Activated CD8-positive, alpha-beta memory T cell treated with anti-CD3 and anti-CD28 coated beads for 1 hour (primary cell): ENCODE measurements around the gene PCDHGB1.
A peak's percentile ranks its signal among the peaks of the same experiment; 100 is the strongest.
"Not testable (repeated sequence)": the region's sequence is repeated elsewhere in the genome, so short reads cannot be mapped to it uniquely, and the experiment has no call there.

ENCODE experiments used
- DNase-seq, 2 donors: peaks; one replicate each; pipeline ENCODE4 v3.0.0-alpha.2; 2020; ENCODE audit warnings: low read depth in 1 of 2; ENCODE audit errors: extremely low read depth in 1 of 2

The PCDHGB1 gene

DNA sequence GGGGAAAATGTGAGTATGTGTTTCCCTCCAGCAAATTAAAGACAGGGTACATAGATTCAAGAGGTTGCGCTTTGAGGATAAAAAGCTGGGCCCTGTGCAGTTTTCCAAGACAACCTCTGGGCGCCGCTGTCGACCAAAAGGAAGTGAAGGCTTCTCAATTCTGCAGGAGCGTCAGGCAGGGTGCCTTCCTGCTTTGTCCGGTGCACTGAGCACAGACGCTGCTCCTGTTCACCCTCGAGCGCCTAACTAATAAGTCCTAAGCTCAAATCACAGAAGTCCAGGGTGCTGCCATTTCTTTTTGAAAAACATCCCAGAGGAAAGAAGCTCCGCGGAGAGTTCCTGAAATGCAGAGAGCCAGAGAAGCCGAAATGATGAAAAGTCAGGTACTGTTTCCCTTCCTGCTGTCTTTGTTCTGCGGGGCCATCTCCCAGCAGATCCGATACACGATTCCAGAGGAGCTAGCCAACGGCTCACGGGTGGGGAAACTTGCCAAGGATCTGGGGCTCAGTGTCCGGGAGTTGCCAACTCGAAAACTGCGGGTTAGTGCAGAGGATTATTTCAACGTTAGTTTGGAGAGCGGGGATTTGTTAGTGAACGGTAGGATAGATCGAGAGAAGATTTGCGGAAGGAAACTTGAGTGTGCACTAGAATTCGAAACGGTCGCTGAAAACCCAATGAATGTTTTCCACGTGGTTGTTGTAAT, at the start of gene PCDHGB1:
TSS of gene PCDHGB1 (plus strand) at position 183 of the 703 bp plus-strand sequence. CDS start at position 345, 162 bp downstream.
- DNase-seq, result no peak

DNA sequence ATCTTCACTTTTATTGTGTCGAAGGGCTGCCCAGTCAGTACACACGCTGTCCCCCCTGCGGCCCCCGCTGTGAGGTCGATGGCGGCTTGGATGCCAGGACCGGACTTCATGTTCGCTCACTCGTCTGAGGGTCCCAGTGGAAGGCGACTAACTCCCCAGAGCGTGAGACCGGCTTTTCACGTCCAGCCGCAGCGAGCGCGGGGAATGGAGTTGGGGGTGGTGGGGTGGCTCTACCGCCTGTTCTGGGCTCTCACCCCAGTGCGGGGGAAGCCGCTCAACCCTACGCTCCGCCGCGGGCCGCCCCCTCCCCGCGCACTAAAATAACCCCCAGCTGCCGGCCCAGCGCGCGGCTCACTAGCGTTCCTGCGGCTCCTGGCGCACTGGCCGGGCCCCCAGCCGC, 46.1 kb upstream of the PCDHGB1 start, which contains the start of gene SLC25A2:
TSS of gene SLC25A2 (minus strand) at position 294 of the 400 bp plus-strand sequence. CDS start at position 110, 184 bp downstream.
- DNase-seq, result no peak

DNA sequence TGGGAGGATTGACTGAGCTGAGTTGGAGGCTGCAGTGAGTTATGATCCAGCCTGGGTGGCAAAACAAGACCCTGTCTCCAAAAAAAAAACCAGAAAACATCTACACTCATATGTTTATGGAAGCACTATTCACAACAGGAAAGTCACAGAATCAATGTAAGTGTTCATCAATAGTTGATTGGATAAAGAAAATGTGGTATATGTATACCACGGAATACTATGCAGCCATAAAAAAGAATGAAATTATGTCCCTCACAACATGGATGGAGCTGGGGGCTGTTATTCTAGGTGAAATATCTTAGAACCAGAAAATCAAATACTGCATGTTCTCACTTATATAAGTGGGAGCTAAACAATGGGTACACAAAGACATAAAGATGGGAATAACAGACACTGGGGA, 43.3 kb upstream of the PCDHGB1 start:
- DNase-seq, result no peak

DNA sequence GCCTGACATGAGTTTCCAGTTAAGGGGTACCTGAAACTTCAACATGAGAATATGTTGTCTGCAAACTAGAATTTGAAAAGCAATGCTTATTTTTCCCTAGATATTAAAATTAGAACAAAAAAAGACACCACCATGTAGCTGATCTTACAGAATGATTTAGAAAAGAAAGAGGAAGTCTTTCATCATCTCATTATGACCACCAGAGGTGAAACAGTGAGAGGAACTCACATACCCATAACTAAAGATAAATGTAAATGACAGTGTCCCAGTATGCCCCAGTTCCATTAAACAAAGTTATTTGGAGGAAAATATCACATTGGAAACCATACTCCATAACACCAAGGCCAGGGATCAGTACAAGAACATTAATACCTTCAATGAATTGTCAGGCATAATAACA, 36.2 kb upstream of the PCDHGB1 start:
- no peak for DNase-seq

DNA sequence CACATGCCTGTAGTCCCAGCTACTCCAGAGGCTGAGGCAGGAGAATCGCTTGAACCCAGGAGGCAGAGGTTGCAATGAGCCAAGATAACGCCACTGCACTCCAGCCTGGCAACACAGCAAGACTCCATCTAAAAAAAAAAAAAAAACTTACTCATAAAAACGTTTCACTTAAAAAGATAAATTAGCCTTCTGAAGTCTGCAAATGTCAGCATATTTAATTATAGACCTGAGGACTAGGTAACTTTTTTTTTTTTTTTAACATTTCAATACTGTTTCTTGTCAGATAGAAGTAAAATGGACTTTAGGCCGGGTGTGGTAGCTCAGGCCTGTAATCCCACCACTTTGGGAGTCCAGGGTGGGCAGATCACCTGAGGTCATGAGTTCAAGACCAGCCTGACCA, 32.9 kb upstream of the PCDHGB1 start:
- not testable (repeated sequence) for DNase-seq

DNA sequence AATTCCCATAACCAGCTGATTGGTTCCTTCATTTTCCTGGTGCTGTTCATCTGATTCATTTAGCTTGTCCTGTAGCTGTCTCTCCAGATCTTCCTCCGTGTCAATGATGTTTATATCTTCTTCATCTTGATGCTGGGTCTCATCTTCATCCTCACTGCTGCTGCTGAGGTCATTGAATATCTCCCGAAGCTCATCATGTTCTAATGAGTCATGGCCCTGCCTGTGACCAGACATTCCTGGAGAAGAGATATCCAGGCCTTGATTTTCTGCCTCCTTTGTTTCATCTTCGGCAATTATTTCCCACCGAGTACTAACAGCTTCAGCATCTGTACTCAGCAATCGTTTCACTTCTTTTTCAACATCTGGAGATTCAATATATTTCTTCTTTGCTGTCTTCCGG, 30.7 kb upstream of the PCDHGB1 start:
- DNase-seq, result no peak

DNA sequence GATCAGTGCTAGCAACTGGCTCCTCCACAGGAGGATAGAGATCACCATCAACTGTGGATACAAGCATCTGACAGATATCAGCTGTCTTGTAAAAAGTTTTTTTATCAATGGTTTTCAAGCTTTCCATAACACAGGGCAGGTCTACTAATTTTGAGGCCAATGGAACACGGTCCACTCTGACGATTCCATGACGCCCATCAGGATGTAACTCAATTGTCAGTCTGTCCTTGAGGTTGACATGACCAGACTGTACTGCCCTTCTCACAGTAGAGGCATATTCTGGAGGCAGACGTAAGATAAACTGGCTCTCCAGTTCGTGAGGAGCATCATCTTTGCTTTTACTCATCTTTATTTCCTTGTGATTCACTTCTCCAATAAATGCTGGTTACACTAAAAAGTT, 30.2 kb upstream of the PCDHGB1 start:
- no peak for DNase-seq

DNA sequence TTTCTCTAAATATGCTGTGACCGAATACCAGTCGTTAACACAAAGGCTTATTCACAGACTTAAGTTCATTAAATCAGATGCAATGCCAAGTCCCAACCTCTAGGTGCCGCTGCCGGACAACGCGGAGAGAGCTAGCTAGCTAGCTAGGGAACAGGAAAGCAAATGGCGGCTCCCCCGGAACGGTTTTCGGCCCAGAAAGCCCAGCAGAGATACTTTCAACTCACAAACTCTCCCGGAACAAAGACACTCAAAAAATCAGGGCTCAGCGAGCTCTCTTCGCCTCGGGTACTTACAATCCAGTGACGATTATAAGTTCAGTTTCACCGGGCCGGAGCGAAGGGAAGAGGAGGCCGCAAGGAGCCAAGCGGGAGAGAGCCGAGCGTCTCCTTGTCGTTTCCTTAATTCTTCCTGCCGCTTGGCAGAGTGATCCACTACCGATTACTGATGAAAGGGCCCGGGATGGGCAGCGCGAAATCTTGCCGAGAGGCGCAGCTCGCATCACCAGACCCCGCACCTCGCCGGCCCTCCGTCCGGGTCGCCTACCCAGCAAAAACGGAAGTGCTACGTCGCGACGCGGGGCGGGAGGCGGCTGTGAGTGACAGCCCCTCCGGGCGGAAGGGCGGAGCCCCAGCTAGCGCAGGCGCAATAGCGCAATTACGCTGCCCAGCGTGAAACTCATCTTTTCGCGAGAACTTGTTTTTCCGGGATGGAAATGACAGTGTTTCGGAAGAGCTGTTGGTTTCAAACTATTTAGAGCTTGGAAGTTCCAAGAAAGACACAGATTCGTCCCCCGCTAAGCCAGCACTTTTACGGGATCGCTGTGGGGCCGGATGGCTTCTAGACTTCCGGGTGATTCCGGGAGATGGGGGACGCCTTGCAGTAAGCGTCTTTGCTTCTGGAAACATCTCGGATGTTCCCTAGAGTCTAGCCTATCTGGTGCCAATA, 29.4 kb upstream of the PCDHGB1 start, which contains the start of gene TAF7:
TSS of gene TAF7 (minus strand) at position 560 of the 945 bp plus-strand sequence. CDS start 740 bp downstream, outside the sequence.
- DNase-seq, result peak; percentile 70 to 89

DNA sequence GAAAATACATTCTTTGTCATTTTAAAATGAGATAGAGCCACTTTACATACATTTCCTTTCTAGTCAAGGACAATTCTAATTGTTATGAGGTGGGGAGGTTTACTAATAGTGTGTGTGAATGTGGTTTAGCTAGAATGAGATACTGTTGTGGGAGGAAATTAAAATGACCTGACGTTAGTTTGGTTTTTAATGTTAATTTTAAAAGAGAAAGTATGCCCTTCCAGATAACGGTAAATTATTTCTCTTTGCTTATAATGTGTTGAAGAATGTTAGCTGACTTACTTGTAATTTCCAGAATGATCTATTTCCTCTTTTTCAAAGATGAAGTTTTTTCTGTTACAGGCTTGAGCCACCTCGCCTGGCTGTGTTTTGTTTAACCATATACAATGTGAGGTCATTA, 27.6 kb upstream of the PCDHGB1 start:
- DNase-seq, result no peak

DNA sequence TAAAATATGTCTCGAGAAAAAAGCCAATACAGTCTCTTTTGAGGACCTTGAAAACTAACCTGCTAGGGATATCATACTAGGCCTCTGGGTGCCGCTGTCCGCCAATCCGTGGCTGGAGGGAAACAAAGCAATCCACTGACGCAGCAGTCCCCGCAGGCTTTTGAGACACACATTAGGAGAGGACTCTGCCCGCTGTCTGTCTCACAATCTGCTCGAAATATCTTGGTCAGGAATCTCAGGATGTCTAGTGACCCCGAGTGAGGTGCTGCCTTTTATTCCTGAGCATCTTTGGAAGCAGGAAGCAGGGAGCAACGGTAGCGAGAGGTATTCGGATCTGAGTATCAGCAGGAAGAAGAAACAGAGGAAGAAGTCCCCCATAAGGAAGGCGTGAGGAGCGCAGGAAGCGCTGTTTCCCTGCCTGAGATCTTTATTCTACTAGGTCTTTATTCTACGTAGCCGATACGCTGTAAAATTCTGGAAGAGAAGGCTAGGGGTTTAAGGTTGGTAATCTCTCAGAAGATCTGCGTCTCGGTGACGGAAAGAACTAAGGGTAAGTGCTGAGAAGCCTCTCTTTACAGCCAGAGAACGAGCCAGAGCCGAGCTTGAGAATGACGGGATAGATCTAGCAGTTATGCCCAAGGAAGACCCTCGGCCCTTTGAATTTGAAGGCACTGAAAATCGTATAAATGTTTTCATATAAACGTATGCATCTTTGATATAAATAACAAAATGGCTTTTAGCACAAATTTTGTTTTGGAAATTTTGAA, 23.6 kb upstream of the PCDHGB1 start:
- DNase-seq, result peak; percentile 26 to 49

DNA sequence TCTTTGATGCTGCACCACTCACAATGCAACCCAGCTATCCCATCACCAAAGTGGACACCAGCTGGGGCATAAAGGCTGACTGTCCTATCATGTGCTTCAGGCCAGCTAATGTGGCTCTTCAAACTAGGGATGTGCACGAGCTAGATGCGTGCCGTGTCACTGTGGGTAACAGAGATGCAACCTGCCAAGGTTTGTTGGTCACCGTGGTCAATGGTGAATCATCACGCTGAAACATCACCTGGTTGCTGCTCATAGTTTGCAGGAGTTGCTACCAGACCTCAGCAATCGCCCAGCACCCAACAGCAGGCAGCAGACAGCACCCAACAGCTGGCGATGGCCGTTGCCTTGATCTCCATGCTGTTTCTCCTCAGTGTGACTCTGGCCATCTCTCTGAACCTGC, 21.7 kb upstream of the PCDHGB1 start:
- no peak for DNase-seq

DNA sequence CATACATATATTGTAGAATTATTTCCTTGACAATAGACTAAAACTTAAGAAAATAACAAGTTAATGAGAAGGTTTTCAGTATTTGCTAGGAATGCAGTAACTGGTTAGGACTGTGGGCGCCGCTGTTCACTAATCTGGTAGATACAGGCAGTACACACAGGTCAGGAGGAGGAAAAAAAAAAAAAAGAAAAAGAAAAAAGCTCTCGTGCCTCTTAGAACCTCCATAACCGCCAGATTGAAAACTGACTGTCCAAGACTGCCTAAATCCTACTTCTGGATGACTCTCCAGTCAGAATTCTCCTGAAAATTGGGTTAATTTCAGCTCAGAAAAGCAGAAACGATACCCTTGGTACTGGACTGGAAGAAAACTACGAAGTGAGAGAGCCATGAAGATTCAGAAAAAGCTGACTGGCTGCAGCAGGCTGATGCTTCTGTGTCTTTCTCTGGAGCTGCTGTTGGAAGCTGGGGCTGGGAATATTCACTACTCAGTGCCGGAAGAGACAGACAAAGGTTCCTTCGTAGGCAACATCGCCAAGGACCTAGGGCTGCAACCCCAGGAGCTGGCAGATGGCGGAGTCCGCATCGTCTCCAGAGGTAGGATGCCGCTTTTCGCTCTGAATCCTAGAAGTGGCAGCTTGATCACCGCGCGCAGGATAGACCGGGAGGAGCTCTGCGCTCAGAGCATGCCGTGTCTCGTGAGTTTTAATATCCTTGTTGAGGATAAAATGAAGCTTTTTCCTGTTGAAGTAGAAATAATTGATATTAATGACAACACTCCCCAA, 19.4 kb upstream of the PCDHGB1 start, which contains the start of gene PCDHGA1:
TSS of gene PCDHGA1 (plus strand) at position 216 of the 782 bp plus-strand sequence.
- no peak for DNase-seq

DNA sequence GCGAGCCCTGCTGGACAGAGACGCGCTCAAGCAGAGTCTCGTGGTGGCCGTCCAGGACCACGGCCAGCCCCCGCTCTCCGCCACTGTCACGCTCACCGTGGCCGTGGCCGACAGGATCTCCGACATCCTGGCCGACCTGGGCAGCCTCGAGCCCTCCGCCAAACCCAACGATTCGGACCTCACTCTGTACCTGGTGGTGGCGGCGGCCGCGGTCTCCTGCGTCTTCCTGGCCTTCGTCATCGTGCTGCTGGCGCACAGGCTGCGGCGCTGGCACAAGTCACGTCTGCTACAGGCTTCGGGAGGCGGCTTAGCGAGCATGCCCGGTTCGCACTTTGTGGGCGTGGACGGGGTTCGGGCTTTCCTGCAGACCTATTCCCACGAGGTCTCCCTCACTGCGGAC, 17.3 kb upstream of the PCDHGB1 start:
- DNase-seq, result not testable (repeated sequence)

DNA sequence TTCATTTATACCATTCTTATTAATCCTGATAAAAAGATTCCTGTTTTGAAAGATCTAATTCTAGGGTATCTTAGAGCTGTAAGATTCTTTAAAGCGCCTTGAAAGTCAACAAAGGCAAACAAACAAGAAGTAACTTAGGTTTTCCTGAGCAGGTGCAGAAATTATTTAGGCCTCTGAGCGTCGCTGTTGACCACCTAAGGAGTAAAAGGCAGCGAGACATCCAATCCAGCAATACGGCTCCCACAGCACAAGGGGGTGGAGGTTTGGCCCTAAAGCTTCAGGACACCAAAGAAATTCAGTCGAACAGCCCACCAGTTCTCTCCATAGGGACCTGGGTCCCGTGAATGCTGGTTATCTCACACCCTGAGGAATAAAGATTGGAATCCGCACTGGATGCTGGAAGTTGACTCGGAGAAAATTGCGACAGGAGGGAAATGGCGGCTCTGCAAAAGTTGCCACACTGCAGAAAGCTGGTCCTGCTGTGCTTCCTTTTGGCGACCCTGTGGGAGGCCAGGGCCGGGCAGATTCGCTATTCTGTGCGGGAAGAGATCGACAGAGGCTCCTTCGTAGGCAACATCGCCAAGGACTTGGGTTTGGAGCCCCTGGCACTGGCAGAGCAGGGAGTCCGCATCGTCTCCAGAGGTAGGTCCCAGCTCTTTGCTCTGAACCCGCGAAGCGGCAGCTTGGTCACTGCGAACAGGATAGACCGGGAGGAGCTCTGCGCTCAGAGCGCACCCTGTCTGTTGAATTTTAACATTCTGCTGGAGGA, 11.2 kb upstream of the PCDHGB1 start, which contains the start of gene PCDHGA2:
TSS of gene PCDHGA2 (plus strand) at position 223 of the 769 bp plus-strand sequence.
- DNase-seq, result no peak

DNA sequence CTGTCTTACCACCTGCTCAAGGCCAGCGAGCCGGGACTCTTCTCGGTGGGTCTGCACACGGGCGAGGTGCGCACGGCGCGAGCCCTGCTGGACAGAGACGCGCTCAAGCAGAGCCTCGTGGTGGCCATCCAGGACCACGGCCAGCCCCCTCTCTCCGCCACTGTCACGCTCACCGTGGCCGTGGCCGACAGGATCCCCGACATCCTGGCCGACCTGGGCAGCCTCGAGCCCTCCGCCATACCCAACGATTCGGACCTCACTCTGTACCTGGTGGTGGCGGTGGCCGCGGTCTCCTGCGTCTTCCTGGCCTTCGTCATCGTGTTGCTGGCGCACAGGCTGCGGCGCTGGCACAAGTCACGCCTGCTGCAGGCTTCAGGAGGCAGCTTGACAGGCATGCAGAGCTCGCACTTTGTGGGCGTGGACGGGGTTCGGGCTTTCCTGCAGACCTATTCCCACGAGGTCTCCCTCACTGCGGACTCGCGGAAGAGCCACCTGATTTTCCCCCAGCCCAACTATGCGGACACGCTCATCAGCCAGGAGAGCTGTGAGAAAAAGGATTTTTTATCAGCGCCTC, 9.0 kb upstream of the PCDHGB1 start:
- not testable (repeated sequence) for DNase-seq

DNA sequence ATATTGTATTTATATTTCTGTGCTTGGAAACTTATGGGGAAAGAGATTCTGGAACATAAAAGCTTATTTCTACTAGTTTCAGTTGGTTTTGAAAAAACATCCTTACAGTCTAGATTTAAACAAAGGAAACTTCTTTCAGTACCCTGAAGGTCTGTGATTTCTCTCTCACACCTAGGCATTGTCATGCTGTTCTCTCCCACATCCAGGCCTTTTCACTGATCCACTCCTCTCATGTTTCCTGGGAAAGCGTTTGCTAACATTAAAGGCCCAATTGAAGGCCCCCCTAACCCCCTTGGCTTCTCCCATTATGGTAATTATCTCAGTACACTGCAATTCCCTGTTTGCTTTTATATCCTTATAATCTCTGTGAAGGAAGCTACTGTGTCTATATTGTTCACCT, 7.1 kb upstream of the PCDHGB1 start:
- no peak for DNase-seq

DNA sequence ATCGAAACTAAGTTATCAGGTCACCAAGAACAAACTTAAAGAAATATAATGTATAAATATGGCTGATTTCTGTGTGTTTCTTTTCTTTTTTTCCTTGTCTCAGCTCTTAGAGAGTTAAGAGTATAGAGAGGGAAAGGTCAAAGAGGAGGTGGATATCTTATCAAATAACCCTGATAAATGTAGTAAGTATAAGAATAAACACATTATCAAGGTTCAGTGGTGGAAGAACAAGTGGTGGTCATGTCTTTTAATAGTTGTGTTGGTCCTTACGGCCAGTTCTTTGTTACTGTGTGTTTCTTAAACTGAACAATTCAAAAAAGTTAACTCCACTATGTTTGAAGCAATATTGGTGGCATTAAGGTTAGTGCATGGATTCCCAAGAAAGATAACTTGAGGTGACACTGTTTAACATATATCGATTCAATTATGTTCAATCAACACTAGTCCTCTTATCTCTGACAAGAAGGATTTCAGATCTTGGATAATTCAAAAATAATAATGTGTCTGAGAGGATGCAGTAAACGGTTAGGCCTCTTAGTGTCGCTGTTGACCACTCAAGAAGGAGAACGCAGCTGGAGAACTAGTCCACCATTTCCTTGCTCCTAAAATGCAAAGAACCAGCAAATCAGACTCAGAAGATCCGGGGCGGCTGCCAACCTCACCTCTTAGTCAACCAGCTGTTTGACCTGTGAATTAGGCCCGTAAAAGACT, 6.5 kb upstream of the PCDHGB1 start, which contains the start of gene PCDHGA3:
TSS of gene PCDHGA3 (plus strand) at position 588 of the 711 bp plus-strand sequence. CDS start 205 bp downstream, outside the sequence.
- DNase-seq, result no peak

DNA sequence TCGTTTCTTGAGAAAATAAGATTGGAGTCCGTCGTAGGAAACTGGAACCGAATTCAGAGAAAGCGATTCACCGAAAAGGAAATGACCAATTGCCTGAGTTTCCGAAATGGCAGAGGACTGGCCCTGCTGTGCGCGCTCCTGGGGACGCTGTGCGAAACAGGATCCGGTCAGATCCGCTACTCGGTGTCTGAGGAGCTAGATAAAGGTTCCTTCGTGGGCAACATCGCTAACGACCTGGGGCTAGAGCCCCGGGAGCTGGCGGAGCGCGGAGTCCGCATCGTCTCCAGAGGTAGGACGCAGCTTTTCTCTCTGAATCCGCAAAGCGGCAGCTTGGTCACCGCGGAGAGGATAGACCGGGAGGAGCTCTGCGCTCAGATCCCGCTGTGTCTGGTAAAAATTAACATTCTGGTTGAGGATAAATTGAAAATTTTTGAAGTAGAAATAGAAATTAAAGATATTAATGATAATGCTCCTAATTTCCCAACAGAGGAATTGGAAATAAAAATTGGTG, 5.9 kb upstream of the PCDHGB1 start:
- no peak for DNase-seq
